ENCODE measurements around the gene RAMACL.

DNA sequence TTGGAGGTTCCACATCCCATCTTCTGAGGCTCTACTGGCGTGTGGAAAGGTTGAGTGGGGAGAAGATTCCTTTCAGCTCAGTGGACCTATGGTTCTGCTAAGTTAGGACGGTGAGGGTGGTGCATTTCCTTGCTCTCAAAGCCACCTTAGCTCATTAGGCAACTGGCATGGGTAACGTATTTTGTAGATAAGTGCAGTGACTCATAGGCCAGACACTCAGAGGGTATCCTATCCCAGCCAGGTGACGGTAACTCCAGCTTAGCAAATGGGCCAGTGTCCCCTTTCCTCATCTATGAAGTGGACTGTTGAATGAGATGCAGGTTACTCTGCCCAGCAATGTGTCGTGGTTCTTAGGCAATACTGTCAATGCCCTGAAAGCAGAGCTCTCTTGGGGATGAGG lies 36.8 kb upstream of the RAMACL start:
- TF ChIP-seq, protein P1, sequence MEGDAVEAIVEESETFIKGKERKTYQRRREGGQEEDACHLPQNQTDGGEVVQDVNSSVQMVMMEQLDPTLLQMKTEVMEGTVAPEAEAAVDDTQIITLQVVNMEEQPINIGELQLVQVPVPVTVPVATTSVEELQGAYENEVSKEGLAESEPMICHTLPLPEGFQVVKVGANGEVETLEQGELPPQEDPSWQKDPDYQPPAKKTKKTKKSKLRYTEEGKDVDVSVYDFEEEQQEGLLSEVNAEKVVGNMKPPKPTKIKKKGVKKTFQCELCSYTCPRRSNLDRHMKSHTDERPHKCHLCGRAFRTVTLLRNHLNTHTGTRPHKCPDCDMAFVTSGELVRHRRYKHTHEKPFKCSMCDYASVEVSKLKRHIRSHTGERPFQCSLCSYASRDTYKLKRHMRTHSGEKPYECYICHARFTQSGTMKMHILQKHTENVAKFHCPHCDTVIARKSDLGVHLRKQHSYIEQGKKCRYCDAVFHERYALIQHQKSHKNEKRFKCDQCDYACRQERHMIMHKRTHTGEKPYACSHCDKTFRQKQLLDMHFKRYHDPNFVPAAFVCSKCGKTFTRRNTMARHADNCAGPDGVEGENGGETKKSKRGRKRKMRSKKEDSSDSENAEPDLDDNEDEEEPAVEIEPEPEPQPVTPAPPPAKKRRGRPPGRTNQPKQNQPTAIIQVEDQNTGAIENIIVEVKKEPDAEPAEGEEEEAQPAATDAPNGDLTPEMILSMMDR (IDR thresholded peaks at IDR 0.05) = no peak
- no peak for TF ChIP-seq POLR2A (IDR thresholded peaks at IDR 0.05)
